NAMALWA (cell line): Measurements from ENCODE around the gene FAT2.

Source experiments
- DNase-seq: peaks from one replicate; pipeline ENCODE4 v3.0.0-alpha.2; 2015; ENCODE audit warnings: low spot score

FAT2 gene

DNA sequence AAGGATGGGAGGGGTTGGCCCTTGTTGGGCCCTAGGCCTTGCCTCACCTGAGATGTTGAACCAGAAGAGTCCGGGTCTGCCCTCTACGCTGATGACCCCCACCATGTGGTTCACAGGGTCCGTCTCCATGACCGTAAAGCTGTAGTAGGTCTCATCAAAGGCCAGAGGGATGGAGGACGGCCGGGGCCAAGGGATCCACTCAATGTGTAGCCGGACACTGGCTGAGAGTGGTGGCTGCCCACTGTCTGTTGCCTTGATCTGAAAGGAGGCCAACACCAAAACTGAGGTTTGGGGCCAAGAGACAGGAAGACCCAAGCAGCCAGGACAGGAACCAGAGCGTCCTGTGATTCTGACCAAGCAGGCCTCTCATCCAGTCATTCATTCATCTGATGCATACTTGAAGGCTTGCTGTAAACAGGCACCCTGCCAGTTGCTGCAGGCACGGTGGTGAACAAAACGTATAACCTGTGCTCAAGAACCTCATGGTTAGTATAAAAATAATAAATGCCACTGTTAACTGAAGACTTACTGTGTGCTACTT is 37.9 kb downstream of the FAT2 start:
- no peak for DNase-seq

DNA sequence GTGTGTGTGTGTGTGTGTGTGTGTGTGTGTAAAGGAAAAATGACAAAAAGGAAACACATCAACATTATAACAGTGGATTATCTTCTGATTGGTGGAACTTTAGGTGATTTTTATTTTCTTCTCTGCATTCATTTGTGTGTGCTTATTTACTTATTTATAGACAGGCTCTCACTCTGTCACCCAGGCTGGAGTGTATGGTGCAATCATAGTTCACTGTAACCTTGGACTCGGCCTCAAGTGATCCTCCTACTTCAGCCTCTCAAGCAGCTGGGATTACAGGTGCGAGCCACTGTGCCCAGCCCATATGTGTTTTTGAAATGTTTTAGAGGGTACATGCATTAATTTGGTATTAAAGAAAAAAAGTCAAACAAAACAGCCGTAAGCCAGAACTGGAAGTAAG is 39.1 kb downstream of the FAT2 start:
- no peak for DNase-seq

DNA sequence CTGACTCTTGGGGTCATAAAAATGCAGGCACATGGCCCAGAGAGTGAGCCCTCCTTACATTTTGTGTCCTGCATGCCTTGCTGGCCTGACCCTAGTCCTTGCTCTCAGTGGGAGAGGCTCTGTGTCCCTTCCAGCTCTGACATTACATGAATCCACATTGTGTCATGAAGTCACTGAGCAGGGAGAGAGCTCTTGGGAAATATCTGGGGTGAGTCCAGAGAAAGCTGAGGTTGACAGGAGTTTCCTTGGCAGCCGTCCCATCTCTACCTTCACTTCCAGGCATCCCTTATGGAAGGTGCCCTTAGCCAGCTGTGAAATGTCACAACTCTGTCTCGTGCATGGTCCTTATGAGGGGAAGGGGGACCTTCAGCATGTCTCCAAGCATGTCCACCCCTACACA is 41.0 kb downstream of the FAT2 start:
- DNase-seq, result no peak

DNA sequence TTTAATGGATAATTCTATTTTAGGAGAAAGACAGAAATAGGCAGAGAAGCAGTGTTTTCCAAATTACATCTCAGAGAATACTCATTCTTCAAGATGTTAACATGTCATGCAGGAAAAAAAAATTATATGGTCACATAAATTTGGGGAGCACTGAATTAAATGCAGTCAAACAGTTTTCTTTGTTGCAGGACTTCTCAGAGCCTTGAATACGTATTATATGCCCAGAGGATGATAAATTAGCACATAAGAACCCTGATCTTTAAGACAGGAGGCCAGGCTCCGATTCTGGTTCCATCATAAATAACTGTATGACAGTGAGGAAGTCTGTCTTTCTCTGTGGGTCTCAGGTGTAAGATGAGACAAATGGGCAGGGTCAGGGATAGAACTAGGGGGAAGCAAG is 41.4 kb downstream of the FAT2 start:
- DNase-seq, result no peak

DNA sequence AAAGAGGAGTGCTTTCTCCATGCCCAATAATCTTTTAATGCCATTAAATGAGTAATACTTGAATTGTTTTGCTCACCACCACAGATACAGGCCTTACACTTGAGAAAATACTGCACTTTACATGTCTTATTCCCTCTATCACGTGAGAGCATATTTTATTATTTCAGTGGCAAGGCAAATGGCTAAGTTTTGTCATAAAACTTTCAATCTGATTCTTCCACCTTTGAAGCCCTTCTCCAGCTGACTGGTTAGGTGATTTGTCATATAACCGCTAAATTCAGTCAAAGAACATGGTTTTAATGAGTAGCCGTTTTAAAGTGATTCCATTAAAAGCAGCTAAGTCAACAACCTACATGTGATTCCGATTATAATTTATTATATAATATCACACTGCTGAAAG is 43.8 kb downstream of the FAT2 start:
- no peak for DNase-seq

DNA sequence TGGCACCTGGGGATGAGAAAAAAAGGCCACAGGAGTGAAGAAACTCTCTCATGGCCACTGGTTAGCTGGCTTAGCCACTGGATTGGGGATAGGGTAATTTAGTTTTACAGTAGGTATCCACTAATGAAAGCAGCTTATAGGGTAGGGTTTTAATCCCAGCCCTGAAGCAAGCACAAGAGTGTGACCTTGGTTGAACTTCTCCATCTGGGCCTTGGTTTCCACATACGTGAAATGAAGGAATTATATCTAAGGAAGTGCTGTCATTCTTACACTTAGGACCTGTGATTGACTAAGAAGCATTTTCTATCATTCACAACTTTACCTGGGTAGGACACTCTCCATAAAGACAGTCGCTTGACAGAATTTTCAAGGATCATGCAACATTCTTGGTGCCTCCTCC is 49.6 kb downstream of the FAT2 start:
- DNase-seq, result no peak
